HuH-7 (cell line): Measurements from ENCODE around the gene ELAC2.

ENCODE experiments used
- DNase-seq: peaks from one replicate; pipeline ENCODE4 v3.0.0; 2011; ENCODE audit warnings: low spot score

ELAC2 gene

GRCh38 chr17:13017655-13018459, at the start of gene ELAC2:
ELAC2 (minus strand) TSS chr17:13018027; CDS start chr17:13017947, 80 bp downstream.
- peak; percentile 95 for DNase-seq

- DNase-seq: no peak
Measured at GRCh38 chr17:13065032-13065431, 47.2 kb upstream of the ELAC2 start.

- no peak for DNase-seq
Measured at GRCh38 chr17:13055131-13055530, 37.3 kb upstream of the ELAC2 start.

DNA sequence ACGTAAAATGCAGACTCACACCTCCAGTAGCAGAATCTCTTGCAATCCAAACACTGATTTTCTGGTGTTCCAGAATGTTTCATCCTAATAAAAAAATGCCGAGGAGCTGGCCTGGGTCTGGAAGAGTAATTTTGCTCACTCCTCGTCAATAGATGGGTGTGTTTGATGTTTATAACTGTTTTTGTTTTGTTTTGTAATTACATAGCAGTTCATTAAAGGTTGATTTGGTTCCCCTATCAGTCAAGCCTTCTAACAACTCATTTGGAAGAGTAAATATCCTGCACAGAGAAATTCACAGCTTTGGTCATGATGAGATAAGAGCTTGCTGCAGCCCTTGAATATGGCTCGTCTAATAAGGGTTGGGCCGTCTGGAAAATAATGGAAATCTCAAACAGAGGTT, 36.8 kb upstream of the ELAC2 start:
- DNase-seq: no peak

- DNase-seq: no peak
Measured at GRCh38 chr17:13051915-13052314, 34.1 kb upstream of the ELAC2 start.

- no peak for DNase-seq
Measured at GRCh38 chr17:13047011-13047606, 29.3 kb upstream of the ELAC2 start.

- no peak for DNase-seq
Measured at GRCh38 chr17:13046361-13046760, 28.5 kb upstream of the ELAC2 start.

- DNase-seq: no peak
Measured at GRCh38 chr17:13044572-13045065, 26.8 kb upstream of the ELAC2 start.

DNA sequence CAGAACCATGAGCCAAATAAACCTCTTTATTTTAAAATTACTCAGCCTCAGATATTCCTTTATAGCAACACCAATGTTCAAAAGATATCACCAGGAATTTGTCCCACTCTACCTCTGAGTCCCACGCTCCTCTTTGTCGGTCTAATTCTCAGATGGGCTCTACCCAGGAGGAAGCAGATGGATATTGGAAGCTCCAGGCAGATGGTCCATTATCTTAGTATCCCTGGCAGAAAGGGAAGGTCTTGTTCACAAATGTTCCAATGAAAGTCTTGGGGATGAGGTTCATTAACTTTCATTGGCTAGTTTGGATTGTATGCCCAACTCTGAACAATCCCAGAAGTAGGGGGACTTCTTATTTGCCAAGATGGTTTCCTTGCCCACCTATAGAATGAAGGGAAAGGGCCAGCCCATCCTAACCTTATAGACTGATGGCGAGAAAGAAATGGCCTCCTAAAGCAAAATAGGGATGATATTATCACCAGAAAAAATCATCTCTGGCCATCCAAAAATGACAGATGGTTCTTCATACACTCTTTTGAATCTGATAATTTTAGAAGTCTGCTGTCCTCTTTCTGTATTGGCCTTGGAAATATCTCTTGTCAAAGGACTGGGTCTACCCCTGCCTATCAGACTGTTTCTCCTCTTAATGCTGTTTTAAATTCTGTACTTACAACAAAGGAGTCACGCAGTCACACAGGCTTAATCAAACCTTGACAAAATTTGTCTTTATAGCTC, 21.3 kb upstream of the ELAC2 start:
- no peak for DNase-seq

- DNase-seq: no peak
Measured at GRCh38 chr17:13036751-13037150, 18.9 kb upstream of the ELAC2 start.

DNA sequence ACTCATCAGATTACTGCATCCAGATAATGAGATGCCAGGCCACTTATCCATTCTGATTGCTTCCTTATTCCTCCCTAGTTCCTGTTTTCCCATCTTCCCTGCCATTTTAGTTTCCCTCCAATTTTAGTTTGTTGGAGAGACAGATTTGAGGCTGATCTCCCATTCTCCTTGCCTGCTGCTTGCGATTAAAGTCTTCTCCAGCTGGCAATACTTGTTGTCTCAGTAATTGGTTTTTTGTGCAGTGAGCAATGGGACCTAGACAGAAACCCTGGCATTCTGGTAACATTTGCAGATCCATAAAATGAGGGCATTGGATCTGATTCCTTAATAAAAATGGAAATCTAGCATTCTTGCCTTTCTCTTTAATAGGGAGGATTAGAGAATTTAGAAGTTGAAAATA, 17.6 kb upstream of the ELAC2 start:
- no peak for DNase-seq

DNA sequence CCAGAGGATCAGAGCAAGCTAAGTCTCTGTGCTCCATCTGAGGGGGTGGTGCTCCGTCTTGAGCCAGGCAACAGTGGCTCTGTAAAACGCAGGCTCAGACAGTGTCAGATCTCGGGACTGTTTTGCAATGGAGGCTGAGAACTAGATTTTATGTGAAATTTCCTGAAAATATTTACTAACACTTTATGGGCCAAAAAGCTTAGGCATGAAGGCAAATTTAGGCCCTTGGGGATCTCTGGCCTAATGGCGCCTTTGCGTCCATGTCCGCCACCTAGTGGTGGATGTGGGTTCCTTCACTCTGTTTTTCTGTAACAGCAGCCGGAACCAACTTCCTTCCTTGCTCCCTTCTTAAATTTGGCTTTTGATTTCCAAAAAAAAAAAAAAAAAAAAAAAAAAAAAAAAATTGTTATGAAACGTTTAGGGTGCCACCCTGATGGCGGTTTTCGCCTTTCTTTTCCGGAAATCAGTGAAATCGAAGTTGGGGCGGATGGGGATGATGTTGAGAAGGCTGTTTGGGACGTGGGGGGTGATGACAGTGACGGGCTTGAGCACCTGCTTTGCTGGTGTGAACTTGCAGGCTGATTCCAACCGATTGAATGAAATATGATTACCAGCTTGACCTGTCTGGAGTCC, 14.0 kb upstream of the ELAC2 start:
- DNase-seq: peak; percentile 34

DNA sequence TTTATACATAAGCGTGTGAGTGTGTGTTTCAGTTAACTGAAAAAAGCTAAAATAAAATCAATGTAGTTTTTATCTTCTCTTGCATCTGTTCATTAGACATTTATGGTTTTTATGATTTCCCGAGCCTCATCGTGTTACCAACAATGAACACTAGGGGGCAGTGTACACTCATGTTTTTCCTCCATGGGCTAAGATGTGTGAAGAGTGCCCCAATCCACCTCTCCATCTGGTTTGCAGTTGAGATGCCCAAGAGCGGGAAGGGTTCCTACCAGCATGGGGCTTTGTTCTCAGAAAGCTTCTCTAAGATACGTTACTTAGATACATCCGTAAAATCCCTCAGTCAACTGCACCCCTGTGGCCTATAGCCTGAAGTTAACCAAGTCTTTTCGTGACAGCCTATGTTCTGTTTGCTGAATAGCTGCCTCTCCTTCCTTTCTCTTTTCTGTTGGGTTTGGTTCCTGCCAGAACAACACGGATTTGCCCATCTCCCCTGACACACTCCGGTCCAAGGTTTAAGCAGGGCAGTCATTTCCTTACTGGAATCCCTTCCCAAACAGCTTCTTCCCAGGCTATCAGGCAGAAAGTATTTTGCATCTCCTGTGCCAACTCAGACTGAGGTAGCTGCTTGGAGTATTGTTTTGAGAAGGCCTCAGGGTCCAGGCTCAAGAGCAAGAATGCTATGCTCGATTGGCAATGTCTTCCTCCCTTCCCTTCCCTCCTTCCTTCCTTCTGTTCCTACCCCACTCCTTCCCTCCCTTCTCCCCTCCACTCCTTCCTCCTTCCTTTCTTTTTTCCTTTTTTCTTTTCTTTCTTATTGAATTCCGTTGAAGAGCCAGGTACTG, 12.9 kb upstream of the ELAC2 start:
- peak; percentile 30 for DNase-seq

GRCh38 chr17:13030056-13030455, 12.2 kb upstream of the ELAC2 start:
- DNase-seq: no peak

DNA sequence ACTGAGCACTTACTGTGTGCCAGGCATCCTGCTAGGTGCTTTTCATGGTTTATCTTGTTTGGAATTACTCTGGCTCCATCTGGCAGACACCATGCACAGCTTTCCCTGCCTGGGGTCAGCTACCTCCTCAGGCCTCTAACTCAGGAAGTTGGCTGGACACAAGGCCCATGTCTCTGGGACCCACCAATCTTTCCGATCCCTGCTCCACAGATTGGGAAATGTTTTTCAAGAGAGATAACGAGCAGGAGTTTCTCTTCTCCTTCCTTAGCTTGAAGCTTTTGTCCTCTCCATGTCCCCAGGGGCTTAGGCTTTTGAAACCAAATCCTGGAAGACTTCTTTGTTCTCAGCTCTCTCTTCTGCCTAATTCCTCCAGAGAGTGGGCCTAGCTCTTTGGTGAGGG, 11.5 kb upstream of the ELAC2 start:
- DNase-seq: no peak

GRCh38 chr17:13027246-13027645, 9.4 kb upstream of the ELAC2 start:
- no peak for DNase-seq

DNA sequence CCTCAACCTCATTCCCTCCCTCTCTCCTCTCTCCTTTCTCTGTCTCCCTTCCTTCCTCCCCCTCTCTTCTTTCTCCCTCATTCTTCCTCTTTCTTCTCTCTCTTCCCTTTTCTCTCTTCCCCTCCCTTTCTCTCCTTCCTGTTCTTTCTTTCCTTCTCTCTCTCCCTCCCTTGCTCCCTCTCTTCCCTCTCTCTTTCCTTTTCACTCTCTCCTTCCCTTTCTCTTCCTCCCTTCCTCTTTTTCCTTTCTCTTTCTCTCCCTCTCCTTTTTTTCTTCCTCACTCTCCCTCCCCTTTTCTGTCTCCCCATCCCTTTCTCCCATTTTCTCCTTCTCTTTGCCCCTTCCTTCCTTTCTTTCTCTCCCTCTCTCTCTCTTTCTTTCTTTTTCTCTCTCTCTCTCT, 7.9 kb upstream of the ELAC2 start:
- DNase-seq: no peak

DNA sequence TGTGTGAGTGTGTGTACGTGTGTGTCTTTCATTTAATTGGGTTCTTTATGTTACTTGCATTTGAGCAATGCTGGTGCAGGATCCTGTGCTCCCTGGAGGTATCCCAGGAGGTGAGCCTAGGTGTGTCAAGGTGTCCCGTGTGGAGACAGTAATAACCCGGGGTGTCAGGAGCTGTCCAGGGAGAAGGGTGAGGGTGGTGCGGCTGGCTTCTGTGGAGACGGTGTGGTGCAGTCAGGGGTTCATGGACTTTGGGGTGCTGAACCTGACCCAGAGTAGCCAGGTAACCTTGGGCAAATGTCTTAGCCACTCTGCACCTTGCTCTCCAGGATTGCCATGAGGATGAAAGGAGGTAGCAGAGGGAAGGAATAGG, 7.4 kb upstream of the ELAC2 start:
- no peak for DNase-seq

DNA sequence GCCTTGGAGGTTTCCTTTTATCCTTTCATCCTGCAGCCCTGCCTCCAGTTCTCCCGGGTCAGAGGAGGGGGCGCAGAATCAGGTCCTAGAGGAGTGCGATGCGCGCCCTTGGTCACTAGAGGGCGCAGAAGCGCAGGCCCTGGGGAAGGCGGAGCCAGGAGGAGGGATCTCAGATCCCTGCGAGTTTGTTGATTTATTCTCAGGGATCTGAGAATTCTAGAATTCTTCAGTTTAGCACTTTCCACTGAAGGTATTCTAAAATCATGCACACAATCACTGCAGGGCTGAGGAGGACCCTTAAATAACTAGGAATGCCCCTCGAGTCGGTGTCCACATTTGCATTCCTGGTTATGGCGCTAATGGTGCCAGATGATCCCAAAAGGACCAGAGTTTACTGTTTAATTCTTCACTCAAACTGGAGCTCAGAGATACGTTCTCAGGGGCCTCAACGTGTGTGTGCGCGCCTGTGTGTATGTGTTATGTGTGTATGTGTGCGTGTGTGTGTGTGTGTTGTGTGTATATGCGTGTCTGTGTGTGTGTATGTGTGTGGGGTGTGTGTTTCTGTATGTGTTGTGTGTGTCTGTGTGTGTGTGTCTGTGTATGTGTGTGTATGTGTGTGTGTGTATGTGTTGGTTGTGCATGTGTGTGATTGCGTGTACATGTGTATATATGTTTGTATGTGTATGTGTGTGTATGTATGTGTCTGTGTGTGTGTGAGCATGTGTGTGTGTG, 6.9 kb upstream of the ELAC2 start:
- DNase-seq: peak; percentile 64

DNA sequence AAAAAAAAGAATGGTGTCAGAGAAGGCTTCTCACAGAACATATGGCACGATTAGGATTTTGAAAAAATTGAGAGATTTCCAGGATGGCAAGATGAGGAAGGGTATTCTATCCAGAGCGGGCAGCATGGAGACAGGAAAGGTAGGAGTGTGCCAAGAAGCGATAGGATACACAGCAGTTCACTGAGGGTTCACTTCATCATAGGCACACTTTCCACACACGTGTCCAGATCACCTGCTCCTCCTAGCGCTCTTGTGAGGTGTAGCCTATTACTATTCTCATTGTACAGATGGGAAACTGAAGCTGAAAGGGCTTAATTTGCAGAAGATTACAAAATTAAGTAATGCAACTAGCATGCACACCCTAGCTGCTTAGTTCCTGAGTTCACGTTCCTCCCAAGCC, 6.2 kb upstream of the ELAC2 start:
- no peak for DNase-seq
